Fibroblast of villous mesenchyme (primary cell): ENCODE measurements around the gene PRKCE. TPM values are rescaled to one million over a fixed set of nuclear protein-coding genes. Genes with fewer than 3 reads are reported as not detected.

Experiments used
- DNase-seq: peaks from one replicate; pipeline ENCODE4 v3.0.0-alpha.2; 2010; ENCODE audit warnings: low read depth
- H3K4me3 ChIP-seq: 2 replicates; pipeline ENCODE4 v1.5.1; 2011; ENCODE audit warnings: low read depth, mild to moderate bottlenecking, low read length
- total RNA-seq: library from RNA; depleted of rRNA; stranded (reverse); fragments of >200 nt; gene quantifications from 2 replicates; pipeline ENCODE4 v1.2.3, GENCODE V29; 2012
- TF ChIP-seq, protein P1 (sequence below): IDR thresholded peaks from 2 replicates; pipeline ENCODE4 v1.5.1; 2012; ENCODE audit warnings: low read depth, mild to moderate bottlenecking, low read length; ENCODE audit not compliant: insufficient read depth

PRKCE gene
- total RNA-seq, 1 donor: 27.2 TPM

DNA sequence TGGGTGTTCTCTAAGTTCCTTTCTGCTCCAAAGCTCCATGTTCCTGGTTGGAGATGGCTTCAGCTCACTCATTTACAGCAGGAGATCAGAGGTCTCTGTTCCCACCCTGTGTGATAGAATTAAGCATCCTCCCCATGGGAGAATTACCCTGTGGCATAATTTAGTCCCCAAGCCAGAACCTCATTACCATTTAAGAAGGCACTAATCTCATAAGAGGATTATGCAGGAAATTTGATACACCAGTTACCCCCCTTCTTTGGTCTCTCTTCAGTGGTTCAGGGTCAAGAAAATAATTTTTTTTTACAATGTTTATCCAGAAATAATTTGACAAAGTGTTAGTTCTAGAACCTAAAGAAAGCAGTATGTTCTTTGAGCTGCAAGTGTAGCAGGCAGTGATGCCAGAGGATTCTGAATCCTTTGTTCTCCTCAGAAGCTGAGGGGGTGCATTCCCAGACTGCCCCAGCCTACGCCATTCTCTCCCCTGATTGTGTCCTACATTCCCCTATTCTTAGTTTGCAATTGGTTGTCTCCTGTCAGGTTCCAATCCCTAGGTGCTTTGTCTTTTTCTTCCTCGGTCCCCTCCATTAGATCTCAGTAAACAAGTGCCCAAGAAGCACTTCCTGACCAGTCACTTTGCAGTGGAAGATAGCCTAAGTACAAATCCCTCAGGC lies 163.6 kb downstream of the PRKCE start:
- no peak for DNase-seq
- no peak overlapping the region for H3K4me3 ChIP-seq
- TF ChIP-seq, protein P1, sequence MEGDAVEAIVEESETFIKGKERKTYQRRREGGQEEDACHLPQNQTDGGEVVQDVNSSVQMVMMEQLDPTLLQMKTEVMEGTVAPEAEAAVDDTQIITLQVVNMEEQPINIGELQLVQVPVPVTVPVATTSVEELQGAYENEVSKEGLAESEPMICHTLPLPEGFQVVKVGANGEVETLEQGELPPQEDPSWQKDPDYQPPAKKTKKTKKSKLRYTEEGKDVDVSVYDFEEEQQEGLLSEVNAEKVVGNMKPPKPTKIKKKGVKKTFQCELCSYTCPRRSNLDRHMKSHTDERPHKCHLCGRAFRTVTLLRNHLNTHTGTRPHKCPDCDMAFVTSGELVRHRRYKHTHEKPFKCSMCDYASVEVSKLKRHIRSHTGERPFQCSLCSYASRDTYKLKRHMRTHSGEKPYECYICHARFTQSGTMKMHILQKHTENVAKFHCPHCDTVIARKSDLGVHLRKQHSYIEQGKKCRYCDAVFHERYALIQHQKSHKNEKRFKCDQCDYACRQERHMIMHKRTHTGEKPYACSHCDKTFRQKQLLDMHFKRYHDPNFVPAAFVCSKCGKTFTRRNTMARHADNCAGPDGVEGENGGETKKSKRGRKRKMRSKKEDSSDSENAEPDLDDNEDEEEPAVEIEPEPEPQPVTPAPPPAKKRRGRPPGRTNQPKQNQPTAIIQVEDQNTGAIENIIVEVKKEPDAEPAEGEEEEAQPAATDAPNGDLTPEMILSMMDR: no peak

DNA sequence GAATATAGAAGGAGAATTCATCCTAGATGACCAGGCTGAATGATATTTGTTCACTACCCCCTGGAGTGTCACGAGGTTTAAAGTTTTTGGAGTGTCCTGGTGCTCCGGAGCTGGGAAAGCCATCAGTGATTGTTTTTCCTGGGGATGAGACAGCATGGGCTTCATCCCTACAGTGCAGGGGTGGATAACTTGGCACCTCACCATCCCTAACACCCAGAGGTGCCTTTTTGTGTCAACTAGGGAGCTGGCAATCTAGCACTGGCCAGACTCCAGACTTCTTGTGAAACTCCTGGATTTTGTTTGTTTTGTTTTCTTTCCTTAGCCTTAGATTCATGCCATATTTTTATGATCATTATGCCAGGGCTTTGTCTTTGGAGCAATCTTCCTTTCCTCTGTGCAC lies 164.8 kb downstream of the PRKCE start:
- no peak overlapping the region for H3K4me3 ChIP-seq
- DNase-seq: peak; percentile 20
- TF ChIP-seq, protein P1: no peak

DNA sequence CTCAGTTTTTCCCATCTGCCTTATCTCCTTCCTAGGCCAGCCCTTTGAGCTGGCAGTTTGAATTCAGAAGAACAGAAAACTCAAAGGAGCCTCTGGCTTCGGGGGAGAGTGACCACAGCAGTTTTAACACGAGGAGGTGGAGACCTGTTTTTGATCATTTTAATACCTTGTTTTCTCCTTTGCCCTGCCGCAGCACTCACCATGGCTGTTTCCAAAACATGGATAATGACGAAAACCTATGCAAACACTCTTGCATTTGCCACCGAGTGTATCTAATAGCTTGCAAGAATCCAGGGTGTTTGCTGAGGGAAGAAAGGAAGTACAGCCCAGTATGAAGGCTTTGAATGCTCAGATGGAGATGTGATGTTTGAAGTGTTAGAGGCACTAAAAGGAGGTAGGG lies 167.1 kb downstream of the PRKCE start:
- TF ChIP-seq, protein P1: no peak
- no peak overlapping the region for H3K4me3 ChIP-seq
- peak; percentile 51 for DNase-seq

DNA sequence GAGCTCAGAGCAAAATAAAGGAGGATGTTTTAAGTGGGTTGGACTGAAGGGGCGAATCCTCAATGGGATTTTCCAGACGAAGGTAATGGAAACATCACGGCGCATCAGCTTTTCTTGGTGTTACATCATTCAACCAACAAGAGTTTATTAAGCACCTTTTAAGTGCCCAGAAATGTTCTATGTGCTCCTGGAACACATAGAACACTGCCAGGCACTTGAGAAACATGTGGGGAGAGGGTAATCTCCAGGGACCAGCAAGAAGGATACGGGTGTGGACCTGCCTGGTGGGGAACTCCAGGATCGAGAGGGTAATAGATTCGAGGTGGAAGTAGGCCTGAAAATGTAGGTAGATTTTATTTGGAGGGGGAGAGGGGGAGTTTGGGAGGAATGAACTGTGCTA lies 168.6 kb downstream of the PRKCE start:
- TF ChIP-seq, protein P1: no peak
- no peak for DNase-seq
- no peak overlapping the region for H3K4me3 ChIP-seq

DNA sequence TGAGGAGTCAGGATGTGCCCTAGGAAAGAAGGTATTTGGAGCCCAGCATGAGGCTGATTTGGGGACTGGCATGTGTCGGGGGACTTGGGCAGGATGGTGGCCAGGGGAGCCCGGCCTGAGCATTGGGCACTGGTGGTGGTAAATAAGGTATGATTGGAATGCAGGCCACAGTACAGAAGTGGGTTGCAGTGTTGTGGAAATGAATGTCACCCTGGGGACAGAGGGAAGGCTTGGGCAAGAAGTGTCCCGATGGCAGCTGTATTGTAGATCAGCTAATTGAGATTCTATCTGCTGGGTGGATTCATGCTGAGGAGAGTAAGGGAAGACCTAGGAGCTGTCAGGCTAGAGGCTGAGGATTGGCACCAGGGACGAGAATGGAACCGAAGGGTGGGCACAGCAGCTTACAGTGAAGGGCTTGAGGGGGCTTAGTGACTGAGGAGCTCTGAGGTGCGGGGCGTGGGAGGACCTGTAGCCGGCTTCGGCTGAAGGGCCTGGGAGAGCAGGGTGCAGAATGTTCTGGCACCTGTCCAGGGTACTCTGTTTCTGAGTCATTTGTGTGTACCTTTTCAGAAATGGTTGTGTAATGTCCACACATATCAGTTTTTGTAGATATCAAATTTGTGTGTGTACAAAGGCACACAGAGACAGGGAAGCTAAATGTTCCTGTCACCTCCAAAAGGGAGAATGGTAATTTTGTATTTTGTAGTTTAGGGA lies 170.2 kb downstream of the PRKCE start:
- DNase-seq: peak; percentile 84
- no peak overlapping the region for H3K4me3 ChIP-seq
- TF ChIP-seq, protein P1: no peak

DNA sequence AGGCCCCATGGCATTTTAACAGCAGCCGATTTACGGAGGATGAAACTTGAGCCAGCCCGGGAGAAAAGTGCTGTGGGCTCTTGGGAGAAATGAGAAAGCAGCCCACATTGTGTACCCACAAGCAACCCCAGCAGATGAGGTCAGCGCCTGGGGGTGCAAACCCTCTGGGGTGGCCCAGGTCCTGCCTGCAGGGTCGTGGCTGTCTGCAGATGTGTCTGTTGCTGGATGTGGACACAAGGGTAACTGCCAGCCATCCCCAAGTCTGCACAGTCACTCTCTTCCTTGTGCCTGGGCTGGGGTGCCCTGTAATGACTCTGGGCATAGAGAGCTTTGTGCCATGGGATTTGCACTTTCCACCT lies 170.8 kb downstream of the PRKCE start:
- DNase-seq: no peak
- TF ChIP-seq, protein P1: no peak
- no peak overlapping the region for H3K4me3 ChIP-seq
